WI38 (cell line): ENCODE measurements around the gene ANKRA2.

Experiments
- H3K4me3 ChIP-seq: 2 replicates; pipeline ENCODE4 v1.5.1; 2011; ENCODE audit warnings: low read depth, mild to moderate bottlenecking, control low read depth, low read length
- TF ChIP-seq, protein P1 (sequence below): IDR thresholded peaks from 2 replicates; pipeline ENCODE4 v1.5.1; 2012; ENCODE audit warnings: low read depth, mild to moderate bottlenecking, control low read depth, low read length

ANKRA2 gene

DNA sequence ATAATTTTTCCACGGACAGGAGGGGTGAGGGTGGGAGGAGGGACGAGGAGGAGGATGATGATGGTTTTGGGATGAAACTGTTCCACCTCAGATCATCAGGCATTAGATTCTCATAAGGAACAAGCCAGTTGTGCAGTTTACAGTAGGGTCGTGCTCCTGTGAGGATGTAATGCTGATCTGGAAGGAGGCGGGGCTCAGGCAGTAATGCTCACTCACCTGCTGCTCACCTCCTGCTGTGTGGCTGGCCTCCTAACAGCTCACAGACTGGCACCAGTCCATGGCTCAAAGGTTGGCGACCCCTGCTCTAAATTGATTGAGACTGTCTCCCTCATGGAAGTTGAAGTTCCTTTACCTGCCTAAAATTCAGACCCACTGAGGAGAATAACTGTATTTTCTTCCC, 33.2 kb downstream of the ANKRA2 start:
- no peak overlapping the region for H3K4me3 ChIP-seq
- TF ChIP-seq, protein P1, sequence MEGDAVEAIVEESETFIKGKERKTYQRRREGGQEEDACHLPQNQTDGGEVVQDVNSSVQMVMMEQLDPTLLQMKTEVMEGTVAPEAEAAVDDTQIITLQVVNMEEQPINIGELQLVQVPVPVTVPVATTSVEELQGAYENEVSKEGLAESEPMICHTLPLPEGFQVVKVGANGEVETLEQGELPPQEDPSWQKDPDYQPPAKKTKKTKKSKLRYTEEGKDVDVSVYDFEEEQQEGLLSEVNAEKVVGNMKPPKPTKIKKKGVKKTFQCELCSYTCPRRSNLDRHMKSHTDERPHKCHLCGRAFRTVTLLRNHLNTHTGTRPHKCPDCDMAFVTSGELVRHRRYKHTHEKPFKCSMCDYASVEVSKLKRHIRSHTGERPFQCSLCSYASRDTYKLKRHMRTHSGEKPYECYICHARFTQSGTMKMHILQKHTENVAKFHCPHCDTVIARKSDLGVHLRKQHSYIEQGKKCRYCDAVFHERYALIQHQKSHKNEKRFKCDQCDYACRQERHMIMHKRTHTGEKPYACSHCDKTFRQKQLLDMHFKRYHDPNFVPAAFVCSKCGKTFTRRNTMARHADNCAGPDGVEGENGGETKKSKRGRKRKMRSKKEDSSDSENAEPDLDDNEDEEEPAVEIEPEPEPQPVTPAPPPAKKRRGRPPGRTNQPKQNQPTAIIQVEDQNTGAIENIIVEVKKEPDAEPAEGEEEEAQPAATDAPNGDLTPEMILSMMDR, result no peak

DNA sequence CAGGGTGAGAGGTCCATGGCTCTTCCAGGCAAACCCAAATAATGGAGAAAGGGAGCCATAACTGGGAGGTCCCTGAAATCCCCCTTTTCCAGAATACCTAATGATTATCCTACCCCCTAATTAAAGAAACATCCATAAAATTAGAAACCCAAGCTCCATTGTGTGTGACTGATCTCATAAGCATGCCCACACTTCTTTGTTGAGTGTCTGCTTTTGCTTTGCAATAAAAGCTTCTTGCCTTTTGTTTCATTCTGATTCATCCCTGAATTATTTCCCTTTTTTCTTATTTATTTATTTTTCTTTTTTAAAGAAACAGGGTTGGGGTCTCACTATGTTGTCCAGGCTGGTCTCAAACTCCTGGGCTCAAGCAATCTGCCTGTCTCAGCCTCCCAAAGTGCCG, 34.1 kb downstream of the ANKRA2 start:
- no peak overlapping the region for H3K4me3 ChIP-seq
- TF ChIP-seq, protein P1, result no peak

DNA sequence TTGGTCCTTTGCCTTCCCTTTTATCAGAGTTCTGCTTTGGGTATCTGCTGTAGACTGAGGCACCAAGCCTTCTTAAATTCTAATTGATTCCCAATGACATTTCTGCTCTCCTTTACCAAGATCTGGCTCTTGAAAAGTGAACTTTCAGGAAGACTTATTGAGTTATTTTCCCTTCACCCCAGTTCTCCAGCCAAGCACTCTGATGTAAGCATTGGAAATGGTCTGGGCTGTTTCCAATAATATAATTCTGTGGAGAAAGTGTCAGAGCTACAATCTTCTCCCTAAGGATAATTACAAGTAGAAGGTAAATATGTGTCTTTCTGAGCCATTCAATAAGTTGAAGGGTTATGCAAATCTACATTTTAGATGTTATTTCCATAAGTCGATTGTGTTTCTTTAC, 36.4 kb downstream of the ANKRA2 start:
- no peak overlapping the region for H3K4me3 ChIP-seq
- TF ChIP-seq, protein P1, result no peak

DNA sequence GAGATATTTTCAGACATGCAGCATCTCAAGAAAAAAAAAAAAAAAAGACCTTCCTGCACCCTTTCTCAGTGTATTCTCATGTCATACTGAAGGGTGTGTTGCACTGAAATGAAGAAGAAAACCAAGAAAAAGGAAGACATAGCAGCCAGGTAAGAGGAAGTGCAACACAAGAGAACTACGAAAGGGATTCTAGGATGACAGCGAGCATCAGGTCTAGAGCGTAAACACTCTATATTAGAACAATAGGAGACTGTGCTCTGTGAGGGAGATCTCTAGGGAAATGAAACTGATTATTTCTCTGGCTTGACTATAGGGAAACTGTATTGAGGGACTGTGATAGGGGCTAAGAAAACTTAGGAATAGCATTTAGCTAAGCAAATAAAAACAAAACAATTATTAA, 37.2 kb downstream of the ANKRA2 start:
- TF ChIP-seq, protein P1, result no peak
- no peak overlapping the region for H3K4me3 ChIP-seq

DNA sequence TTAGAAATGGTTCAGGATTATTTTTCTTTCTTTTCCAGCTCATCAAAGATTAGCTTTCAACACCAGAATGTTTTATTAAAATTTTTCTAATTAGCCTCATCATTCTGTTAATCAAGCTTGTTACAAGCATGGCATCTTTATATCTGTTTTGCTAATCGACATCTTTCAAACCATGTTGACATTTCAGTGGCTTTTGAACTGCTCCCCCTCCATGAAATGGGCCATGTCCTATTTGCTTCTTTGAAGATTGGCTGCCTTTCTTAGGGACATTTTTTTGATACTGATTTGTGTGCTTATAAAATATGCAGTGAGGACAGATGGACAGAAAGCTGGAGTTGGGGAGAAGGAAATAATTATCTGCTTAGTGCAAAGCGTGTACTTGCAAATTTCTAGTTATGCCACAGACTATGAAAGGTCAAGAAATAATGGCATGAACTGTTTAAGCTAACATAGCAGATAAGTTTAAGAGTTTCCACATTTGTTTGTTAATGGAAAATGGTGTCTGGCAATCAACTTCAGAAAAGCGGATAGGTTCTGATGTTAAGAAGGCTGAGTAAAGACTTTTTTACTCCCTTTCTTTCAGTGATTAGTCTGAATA, 39.7 kb downstream of the ANKRA2 start:
- TF ChIP-seq, protein P1, result no peak
- no peak overlapping the region for H3K4me3 ChIP-seq

DNA sequence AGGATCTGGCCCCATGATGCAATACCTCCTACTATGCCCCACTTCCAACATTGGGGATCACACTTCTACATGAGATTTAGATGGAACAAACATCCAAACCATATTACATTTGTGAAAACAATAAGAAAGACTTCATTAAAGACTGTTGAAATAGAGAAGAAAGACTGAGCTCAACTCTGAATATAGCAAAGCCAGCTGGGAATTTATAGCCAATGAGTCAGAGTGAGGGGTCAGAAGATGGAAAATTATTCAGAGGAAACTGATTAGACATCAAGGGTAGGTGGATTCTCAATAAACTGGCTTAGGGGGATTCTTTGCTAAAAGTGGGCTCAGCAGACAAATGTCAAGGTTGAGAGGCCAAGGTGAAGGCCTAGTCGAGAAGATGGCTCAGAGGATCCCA, 41.6 kb downstream of the ANKRA2 start:
- TF ChIP-seq, protein P1, result no peak
- H3K4me3 ChIP-seq, result no peak overlapping the region

DNA sequence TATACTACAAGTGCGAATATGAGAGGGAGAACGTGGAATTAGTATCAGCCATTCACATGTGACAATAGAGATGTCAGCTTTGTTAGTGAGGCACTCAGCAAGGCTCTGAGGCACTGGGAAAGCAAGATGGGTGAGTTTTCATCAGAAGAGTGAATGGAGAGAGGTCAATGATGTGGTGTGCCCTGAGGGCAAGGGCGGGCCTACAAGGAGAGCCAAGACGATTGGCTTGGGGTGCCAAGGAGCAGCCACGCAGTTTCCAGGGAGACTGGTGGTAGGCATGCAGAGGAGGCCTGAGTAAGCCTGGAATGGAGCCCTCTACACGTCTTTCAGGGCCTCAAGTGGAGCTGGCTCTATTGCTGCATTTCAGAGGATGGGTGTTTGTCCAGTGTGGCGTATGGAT, 42.5 kb downstream of the ANKRA2 start:
- TF ChIP-seq, protein P1, result no peak
- H3K4me3 ChIP-seq, result no peak overlapping the region
